T follicular helper cell (primary cell): ENCODE results near the gene N4BP2L2.

ENCODE experiments used
- DNase-seq: peaks from one replicate; pipeline ENCODE4 v3.0.0-alpha.2; 2020; ENCODE audit warnings: low read depth

Gene N4BP2L2

DNA sequence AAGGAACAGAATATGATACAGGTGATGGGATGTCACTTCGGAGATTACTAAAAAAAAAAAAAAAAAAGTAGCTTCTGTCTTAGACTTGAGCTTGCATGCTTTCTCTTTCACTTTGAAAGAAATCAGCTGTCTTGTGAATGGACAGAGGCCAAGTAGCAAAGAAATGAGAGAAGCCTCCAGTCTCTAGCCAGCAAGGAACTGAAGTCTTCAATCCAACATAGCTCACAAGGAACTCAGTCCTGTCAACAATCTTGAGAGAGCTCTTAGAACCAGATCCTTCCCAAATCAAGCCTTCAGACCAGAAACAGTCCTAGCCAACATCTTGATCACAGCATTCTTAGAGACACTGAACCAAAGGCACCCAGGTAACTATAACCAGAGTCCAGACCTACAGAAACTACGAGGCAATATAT lies 7.7 kb downstream of the N4BP2L2 start:
- no peak for DNase-seq

DNA sequence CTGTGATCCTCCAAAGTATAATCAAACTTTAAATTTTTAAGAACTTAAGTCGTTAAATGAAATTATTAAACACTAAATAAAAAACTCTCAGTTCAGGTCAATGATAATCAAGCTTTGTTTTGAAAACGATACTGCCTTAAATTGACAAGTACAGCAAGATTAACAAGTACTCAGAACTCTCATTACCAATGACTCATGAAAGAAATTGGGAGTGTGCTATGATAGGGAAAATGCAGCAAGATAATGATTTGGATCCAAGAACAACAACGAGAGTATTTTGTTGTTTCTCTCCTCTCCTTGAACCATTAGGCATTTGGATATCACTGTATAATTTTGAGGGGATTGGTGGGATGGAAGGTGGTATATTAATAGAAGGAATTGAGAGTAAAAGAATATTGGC lies 10.2 kb downstream of the N4BP2L2 start:
- no peak for DNase-seq

DNA sequence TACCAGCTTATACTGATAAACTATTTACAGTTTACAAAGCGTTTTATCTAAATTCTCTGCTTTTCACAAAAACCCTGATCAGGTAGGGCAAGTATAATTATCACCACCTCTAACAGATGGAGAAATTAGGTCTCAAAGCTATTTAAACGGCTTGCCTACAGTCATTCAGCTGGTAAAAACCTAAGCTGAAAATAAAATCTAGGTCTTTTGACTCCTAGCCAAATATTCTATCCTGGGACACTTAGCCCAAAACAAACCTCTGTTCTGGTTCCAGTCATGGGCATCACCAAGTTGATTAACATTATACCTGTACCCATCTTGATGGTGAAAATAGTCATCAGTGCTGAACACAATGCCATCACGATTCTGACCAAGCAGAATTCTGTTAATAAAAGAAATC lies 11.4 kb downstream of the N4BP2L2 start:
- DNase-seq = no peak

DNA sequence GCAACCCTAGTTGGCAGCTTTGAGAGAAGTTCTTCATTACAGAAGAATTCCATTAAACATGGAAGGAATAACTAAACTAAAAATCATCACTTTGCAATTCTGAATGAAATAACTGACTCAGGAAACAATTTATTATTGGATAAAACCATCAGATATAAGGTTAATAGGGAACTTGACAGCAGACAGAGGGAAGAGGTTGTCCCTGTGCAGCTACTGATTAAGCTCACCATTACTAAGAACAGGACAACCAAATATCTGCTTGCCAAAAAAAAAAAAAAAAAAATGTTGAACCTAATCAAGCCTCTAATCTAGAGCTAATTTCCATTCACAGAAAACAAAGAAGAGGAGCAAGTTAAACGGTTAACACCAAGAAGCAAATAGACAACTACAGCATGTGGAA lies 12.8 kb downstream of the N4BP2L2 start:
- no peak for DNase-seq

DNA sequence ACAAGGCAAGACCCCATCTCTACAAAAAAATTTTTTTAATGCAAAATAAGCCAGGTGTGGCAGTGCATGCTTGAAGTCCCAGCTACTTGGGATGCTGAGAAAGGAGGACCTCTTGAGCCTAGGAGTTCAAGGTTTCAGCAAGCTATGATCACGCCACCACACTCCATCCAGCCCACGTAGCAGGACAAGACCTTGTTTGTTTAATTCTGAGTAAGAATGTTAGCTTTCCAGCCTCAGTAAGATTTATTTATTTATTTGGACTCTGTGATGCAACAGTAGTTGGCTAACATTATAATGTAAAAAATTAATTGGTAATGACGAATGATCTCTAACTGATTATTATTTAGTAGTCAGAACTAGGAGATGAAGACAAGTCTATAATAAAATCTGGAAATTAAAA lies 23.3 kb downstream of the N4BP2L2 start:
- DNase-seq = no peak

DNA sequence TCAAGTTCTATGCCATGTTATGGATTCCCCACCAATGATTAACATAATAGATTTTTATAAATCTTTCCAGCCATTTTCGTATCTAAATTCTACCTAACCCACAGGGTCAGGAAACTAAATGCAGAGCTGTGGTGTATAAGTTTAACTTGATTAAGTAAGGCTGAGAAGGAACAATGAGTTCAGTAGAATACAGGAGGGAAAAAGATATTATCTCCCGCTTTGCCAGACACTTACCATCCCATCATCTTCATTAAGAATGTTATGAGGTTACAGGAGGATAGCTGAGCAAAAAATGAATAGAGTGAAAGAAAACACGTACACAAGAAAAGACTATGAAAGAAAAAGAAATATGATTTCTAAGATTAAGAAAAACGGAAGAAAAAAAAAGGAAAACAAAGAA lies 27.1 kb downstream of the N4BP2L2 start:
- DNase-seq = no peak

DNA sequence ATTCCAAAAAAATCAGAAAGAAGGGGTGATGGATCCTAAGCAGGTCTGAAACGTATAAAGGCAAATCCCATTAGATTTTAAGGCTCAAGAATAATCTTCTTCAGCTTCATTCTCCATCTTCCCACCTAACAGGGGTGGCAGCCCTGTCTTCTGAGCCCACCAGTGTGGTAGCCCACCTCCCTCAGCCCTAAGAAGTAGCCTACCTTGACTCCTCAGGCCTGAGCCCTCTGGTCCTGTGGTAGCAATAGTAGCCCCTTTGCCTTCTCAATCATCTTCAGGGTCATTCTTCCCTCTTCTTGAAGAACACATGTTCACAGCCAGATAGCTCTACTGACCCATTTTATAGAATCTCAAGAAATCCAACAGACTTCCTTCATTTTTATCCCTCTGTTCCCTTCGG lies 33.7 kb downstream of the N4BP2L2 start:
- no peak for DNase-seq

DNA sequence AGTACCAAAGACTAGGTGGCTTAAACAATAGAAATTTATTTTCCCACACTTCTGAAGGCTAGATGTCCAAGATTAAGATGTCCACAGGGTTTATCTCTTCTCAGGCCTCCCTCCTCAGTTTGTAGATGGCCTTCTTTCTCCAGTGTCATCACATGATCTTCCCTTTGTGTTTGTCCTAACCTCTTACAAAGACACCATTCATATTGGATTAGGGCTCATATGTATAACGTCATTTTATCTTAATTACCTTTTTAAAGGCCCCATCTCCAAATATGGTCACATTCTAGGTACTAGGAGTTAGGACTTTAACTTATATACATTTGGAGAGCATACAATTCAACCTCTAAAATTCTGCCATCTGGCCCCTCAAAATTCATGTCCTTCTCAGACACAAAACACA lies 34.3 kb downstream of the N4BP2L2 start:
- no peak for DNase-seq

DNA sequence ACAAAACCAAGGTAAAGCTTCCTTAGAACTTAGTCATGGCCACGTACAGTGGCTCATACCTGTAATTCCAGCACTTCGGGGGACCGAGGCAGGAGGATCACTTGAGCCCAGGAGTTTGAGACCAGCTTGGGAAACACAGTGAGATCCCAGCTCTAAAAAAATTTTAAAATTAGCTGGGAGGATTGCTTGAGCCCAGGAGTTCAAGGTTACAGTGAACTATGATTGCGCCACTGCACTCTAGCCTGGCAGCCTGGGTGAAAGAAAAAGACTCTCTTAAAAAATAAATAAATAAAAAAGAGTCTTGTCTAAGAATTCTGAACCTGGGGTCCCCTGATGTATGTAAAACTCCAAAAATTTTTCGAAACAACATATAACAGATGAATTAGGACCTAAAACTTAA lies 34.9 kb downstream of the N4BP2L2 start:
- no peak for DNase-seq

DNA sequence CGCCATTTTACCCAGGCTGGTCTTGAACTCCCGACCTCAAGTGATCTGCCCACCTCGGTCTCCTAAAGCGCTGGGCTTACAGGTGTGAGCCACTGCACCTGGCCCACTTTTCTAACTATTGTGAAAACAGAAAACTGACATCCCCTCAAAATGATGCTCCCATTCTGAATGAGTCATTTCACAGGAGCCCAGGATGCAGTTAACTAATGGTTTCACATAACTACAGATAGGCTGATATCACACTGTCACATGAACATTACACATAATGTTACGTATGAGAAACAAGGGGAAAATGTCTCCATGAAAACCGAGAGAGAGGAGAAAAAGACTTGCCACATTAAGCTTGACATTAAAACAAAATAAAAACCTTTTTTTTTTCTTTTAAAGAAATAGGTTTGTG lies 37.5 kb downstream of the N4BP2L2 start:
- DNase-seq = no peak

DNA sequence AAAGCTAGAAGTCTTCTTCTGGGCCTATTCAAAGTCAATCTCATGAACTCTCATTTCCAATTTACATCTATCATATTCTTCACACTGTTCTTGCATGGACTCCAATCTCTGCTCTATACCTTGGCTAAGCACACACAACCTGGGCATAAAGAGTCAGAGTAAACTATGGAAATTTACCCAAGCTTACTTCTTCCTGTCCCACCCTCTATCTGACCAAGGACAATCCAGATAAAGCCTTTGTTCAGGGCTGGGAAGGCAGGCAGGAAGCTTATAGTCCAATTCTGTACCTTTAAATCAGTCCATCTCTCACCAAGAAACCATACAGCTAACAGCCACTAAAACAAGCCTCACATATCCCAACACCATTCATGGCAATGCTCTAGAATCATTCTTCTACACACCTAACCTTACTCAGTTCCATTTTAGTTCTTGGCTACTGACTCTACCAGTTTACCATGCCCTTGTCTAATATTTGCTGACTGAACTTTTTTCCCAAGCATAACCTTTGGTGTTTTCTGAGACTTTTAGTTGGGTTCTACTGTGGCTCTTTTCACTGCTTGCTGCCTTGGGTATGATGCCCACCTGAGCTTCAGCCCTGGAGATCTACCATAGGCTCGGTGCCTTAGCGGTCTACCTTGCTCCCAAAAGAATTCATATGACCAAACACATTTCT lies 38.9 kb downstream of the N4BP2L2 start:
- no peak for DNase-seq

DNA sequence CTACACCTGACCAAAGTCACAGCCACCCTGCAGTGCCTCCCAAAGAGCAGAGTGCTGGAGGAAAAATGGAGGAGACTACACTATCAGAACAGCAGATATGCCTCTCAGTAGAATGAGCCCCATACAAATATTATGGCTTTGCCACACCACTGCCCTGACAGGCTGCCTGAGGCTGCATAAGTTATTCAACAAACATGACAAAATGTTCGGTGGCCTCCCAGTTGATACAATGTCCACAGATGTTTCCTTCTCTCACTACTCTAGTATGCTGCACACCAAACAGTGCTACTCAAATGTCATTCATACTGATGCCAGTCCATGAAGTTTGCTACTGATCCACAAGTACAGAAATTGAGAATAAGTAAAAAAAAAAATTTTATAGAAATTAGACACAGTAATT lies 41.0 kb downstream of the N4BP2L2 start:
- DNase-seq = no peak

DNA sequence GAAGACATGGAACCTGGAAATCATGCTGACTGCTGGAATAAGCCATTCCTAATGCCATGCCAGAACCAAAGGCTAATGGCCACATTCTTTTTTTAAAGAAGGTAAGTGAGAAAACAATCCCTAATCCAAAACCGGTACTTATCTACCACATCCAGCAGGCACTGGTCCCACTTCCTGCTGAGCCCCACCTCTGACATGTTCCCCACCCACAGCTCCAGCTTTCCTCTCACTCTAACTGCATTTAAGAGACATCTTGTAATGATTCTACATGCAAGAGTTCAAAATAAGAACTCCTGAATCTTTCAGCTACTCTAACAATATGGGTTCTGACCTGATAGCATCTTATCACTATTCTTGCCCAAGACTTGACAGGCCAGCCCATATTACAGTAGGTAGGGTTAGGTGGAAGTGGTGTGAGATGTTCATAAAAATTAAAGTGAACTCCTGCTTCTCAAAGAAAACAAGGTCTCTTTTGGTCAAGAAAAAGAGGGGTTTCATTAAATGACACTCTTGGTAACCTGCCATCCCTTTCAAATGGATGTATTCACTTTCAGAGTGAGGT lies 41.9 kb downstream of the N4BP2L2 start:
- DNase-seq = no peak

DNA sequence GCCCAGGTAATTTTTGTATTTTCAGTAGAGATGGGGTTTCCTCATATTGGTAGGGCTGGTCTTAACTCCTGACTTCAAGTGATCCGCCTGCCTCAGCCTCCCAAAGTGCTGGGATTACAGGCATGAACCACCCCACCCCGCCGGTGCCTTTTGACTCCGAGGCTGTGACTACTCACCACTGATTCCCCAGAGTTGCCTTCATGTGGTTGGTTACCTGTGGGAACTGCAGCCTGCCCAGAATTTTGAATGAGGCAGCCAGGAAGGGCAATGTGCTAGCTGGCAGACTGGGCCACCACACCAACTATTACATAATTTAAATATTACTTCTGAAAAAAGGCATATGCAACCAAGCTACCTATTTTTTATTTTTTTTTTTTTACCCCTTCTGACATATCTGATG lies 42.8 kb downstream of the N4BP2L2 start:
- DNase-seq = no peak

DNA sequence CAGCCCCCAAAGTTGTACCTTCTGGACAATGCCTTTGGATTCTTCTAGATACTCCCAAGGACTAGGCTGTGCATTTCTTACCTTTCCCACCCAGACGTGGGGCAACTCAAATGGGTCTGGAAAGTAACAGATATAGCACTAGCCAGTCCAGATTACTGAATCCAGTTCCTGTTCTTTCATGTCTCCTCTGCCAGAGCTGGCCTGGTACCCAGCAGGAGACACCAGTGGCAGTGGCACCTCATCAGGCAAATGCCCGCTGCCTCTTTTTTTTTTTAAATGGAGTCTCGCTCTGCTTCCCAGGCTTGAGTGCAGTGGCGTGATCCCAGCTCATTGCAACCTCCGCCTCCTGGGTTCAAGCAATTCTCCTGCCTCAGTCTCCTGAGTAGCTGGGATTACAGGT lies 43.2 kb downstream of the N4BP2L2 start:
- DNase-seq = no peak

DNA sequence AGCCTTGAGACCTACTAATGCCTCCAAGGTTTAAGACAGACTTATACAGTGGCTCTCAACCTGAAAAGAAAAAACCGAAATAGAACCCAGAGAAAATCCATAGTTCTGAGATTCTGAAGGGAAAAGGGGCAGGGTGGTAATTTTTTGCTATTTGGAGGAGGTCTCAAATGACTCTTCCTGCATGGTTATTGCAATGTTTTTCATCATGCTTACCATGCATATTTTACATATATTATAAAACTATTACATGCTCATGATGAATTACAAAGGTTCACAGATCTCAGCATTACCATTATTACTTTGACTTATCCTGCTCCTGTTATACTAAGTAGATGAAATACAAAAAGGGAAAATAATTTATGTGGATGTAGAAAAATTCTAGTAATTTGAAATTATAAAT lies 47.6 kb downstream of the N4BP2L2 start:
- no peak for DNase-seq

DNA sequence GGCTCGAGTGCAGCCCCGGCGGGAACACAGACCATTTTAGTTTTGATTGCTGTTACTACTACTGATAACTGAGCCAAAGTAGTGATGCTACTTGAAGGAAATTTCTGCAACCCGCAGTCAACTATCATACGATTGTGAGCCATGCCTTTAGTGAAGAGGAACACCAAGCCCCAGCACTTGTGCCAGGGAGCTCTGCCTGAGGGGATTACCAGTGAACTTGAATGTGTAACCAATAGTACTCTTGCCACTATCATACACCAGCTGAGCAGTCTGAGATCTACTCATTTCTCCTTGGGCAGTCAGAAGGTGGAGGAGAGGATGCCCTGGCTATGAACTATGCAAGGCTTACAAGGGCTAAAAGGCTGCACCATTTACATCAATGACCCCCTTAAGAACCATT lies 61.7 kb downstream of the N4BP2L2 start:
- no peak for DNase-seq

DNA sequence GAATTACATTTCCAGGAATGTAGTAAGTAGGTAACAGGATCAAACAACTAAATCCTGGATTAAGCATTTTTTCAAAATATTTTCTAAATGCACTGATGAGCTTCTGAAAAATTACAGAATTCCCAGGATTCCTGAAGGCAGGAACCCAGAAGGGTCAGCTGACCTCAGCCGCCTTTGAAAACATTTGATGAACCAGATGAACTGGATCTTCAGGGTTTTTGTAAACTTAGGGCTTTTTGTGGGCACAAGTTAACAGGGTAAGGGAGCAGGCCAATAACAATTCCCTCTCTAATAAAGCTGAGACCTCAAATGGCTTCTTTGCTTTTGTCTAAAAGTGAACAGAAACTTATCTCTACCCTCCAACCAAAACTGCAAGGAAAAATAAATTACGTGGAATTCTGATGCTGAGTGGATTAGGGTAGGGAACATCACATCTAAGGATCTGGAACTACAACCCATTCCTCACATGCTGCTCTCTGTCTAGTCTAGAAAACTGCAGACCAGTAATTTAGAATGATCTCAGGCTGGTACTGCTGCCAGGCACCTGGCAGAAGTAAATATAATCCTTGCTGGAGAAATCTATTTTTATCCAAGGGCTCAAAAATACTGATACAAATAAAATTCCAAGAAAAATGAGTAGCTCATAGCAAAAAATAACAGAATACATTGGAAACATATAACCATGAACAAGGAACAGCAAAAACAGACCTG lies 62.4 kb downstream of the N4BP2L2 start:
- DNase-seq = no peak

DNA sequence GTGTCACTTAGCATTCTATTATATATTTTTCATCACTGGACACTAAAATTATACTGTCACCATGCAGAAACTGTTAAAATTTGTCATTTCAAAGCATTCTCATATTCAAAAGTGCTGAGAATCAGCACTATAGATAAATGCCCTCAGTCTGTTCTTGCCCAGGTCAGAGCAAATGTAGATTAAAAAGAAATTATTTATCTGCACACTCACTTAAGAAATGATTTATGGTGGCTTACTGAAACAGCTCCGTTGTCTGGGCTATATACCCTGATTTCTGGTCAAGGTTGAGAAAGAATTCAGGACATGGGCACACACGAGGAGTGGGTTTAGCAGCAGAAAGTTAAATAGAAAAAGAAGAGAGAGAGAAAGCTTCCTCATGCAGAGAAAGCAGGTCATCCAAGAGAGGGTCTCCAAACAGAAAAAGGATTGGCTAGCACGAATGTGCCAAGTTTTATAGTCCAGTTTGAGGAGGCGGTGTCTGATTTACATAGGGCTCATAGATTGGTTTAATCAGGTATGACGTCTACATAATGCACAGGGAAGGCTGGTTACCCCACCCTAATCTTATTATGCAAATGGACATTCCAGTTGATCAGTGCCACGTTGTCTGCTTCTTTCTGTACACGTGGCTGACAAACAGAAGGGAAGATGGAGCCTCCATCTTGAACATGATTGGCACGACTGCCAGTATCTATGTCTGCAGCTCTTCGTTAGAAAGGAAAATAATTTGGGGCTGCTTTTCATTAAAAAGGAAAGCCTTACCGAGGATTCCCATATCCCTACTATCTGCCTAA lies 63.4 kb downstream of the N4BP2L2 start:
- DNase-seq = no peak

DNA sequence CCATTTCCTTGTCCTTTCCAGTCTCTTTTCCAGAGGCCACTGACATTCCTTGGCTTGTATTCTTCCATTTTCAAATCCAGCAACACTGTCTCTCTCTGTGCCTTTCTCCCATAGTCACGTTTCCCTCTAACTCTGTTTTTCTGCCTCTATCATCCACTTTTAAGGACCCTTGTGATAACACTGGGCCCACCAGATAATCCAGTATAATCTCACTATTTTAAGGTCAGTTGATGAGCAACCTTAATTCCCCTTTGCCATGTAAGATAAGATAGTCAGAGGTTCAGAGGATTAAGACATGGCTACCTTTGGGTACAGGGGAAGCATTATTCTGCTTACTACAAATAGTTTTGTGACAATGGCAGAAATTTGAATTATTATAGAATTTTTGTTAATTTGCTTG lies 64.9 kb downstream of the N4BP2L2 start:
- no peak for DNase-seq

DNA sequence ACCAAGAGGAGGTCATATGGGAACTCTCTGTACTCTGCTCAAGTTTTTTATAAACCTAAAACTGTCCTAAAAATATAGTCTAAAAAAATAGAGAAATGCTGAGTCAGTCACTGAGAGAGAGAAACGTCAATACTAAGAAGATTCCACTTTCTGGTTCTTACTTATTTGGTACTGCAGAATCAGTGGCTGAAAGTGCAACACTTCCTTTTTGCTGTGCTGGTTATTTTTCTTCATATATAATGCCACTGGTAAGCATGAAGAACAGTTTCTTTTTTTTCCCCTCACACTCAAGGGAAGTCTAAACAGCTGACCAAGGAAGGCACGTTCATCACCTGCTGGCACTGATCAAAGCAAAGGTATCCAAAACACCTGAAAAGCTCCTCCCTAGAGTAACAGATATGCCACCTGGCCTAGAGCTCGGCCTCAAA lies 66.4 kb downstream of the N4BP2L2 start:
- DNase-seq = no peak

DNA sequence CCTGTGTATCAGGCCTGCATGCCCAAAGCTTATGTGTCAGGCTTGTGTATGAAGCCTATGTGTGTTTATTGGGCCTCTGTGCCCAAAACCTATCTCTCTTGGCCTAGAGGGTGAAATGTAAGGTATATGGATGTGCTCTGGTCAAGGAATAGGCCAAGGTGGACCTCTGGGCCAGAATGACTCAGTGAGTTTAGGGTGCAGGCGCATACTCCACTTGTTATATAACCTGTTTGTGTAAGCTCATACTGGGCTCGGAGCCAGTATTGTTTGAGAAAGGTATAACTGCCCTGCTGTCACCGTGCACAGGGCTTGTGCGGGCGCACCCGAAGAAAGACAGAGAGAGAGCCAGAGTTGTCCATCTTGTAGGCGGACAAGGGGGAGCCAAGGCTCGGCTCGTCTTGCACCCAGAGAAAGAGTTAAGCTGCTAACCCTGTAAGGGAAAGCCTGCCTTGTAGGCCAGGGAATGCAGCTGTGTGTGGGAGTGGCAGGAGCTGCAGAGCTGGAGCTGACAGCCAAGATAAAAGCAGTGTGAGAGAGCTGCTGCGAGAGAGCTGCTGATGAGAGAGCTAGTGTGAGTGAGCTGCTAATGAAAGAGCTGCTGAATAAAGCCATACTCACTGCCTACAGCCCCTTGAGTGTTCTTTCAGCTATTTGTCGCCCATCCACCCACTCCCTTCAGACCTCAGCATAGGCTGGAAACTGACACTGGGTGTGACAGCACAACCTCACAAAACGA lies 67.2 kb downstream of the N4BP2L2 start:
- DNase-seq = no peak
